ENCODE results near the gene ZNF862.

Gene ZNF862

GRCh38 chr7:149866139-149866778 lies 28.1 kb downstream of the ZNF862 start:
- no peak for DNase-seq (ENCODE audit: low spot score)

DNA sequence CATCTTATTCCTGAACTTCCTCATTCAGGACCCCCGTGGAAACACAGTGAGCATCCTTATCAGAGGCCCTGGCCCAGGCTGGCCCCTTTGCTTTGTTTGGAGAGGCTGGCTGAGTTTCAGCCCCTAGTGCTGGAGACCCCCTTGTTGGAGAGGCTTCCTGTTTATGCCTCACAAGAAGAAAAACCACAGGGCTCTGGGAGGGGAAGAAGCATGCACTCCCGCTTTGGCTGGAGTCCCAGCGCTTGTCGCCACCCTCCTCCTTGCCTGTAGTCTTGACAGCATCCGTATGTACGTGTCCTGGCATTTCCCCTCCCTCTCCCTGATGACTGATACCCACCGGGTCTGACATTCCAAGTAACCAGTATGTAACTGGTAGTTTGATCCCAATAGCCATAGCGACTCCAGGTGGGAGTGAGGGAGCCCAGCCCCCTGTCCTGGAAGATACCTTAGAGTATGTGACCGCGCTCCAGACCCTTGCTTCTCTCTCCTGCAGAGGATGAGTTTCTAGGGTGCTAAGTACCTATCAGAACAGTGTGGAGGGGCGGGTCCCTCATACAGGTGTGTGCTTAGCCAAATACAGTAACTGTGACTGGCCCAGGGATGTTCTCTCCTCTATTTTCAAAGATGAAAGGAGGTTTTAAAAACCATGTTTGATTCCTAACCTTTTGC lies 28.7 kb downstream of the ZNF862 start:
- no peak for DNase-seq (ENCODE audit: low spot score)

- DNase-seq (ENCODE audit: low spot score) = no peak
Observed at GRCh38 chr7:149867762-149868622, 29.8 kb downstream of the ZNF862 start.

GRCh38 chr7:149868623-149869290 lies 30.6 kb downstream of the ZNF862 start:
- no peak for DNase-seq (ENCODE audit: low spot score)

- no peak for DNase-seq (ENCODE audit: low spot score)
Observed at GRCh38 chr7:149869291-149869650, 31.1 kb downstream of the ZNF862 start.

DNA sequence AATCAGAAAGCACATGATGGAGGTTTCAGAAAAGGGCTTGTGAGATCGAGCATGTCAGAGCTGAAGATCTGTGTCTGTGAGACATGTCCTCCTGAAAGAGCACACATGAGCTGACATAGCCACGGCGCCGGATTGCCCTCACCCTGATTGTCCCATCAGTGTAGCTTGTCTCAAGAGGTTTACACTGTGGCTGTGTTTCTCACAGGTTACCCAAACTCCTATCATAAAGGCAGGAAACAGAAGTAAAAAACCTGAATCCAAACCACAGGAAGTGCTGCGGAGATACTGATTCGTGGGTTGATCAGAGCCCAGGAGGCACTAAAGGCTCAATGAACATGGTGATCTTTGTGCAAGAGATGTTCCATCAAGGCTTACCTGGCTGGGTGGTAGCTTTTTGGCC lies 31.7 kb downstream of the ZNF862 start:
- DNase-seq (ENCODE audit: low spot score) = no peak

- DNase-seq (ENCODE audit: low spot score) = no peak
Observed at GRCh38 chr7:149870274-149870673, 32.1 kb downstream of the ZNF862 start.

GRCh38 chr7:149870701-149871483 lies 32.7 kb downstream of the ZNF862 start:
- DNase-seq (ENCODE audit: low spot score) = no peak

DNA sequence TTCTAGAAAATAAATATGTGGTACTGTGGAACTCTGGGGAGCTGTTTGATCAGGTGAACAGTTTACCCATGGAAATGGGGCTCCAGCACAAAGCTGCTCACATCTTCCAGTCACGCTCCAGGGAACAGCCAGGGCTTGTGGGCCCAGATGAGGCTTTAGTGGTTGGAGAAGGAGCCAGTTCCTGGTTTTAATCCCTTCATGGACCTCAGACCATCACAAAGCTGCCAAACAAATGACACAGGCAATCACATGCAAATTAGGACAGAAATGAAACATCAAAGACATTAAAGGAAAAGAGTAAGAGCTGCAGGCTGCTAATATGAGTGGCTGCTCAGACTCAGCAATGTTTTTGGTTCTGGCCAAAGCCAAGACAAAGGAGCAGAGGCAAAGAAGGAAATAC lies 33.4 kb downstream of the ZNF862 start:
- no peak for DNase-seq (ENCODE audit: low spot score)

- DNase-seq (ENCODE audit: low spot score) = peak; percentile 93
Observed at GRCh38 chr7:149872419-149873073, 34.4 kb downstream of the ZNF862 start.

DNA sequence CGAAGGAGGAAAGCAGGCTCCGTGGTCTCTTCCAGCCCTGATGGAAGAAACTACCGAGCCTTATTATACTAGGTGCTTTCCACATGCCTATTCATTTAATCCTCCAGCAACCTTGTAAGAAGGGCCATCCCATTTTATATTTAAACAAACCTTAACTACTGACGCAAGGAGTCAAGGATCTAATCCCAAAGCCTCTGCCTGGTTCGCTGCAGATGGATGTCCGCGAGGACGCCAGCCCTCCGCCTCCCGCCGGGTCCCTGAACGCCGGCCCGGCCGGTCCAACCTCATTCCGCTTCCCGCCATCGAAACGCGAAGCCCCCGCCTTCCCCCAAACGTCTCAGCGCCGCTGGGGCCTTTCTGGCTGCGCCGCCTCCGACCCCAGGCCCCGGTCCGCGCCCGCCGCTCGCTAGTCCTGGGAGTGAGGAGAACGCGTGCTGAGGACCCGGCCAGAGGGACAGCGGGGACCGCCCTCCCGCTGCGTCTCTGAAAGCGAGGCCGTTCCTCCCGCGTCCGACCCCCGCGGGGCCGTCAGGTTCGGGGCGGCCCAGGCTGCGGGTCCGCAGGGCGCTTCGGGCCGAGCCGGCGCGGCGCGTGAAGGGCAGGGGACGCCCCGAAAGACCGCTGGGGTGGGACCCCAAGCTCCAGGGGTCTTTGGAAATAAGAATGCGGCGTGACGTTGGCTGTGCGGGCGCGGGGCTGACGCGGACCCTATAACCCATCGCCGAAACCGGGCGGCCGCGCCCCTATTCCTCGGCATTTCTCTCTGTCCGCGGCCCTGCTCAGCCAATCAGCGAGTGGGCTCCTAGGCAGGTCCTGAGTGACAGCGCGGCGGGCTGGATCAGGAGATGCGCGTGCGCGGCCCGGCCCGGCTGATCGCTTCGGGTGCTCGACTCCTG lies 35.1 kb downstream of the ZNF862 start, which contains the start of gene ATP6V0E2:
Gene ATP6V0E2 (plus strand): TSS at position 896 of the 896 bp plus-strand sequence. CDS start 97 bp downstream, outside the sequence.
- peak; percentile 100 for DNase-seq (ENCODE audit: low spot score)

- no peak for DNase-seq (ENCODE audit: low spot score)
Observed at GRCh38 chr7:149873970-149874643, 35.9 kb downstream of the ZNF862 start.

- no peak for DNase-seq (ENCODE audit: low spot score)
Observed at GRCh38 chr7:149874644-149875028, 36.5 kb downstream of the ZNF862 start.

- no peak for DNase-seq (ENCODE audit: low spot score)
Observed at GRCh38 chr7:149875396-149875795, 37.2 kb downstream of the ZNF862 start.

DNA sequence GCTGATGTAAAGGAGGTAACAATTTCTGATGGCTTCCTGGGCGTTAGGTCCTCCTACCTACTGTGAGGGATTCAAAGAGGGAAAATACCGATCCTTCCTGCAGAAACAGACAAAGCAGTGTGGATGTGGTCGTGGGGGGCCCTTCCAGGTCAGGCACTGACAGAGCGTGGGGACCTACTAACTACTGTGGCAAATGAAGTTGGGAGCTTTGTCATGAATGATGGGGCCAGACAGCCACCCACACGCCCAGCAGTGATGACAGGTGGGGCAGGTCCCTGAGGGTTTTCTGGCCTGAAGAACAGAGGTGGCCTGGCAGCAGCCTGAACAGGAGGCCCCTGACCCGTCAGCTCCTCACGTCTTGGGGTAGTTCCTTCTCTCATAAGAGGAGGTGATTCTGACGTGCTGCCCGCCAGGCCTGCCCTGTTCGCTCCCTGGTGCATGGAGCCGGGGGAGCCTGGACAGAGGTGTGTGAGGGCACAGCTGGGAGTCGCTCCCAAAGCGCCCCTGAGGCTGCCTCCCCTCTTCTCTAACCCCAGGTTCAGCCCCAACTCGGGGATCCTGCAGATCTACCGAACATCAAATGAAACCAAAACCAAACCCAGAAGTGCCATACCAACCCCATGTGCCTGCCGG lies 39.8 kb downstream of the ZNF862 start:
- DNase-seq (ENCODE audit: low spot score) = no peak

GRCh38 chr7:149878523-149878921 lies 40.3 kb downstream of the ZNF862 start:
- DNase-seq (ENCODE audit: low spot score) = no peak

- no peak for DNase-seq (ENCODE audit: low spot score)
Observed at GRCh38 chr7:149879271-149879743, 41.1 kb downstream of the ZNF862 start.

GRCh38 chr7:149879766-149880637 lies 41.8 kb downstream of the ZNF862 start:
- no peak for DNase-seq (ENCODE audit: low spot score)
